Measurements from ENCODE around the gene SCGB3A2.
"Not testable (repeated sequence)": the region's sequence is repeated elsewhere in the genome, so short reads cannot be mapped to it uniquely, and the experiment has no call there.

The SCGB3A2 gene

GRCh38 chr5:147869112-147869511 lies 9.4 kb upstream of the SCGB3A2 start:
- DNase-seq: no peak

GRCh38 chr5:147869892-147870291 lies 8.6 kb upstream of the SCGB3A2 start:
- DNase-seq: not testable (repeated sequence)

- not testable (repeated sequence) for DNase-seq
Observed at GRCh38 chr5:147871980-147872549, 6.4 kb upstream of the SCGB3A2 start.

GRCh38 chr5:147872744-147873435 lies 5.6 kb upstream of the SCGB3A2 start:
- not testable (repeated sequence) for DNase-seq

GRCh38 chr5:147874118-147874875 lies 4.2 kb upstream of the SCGB3A2 start:
- DNase-seq: not testable (repeated sequence)

- DNase-seq: no peak
Observed at GRCh38 chr5:147874910-147875367, 3.6 kb upstream of the SCGB3A2 start.

- no peak for DNase-seq
Observed at GRCh38 chr5:147876141-147876540, 2.4 kb upstream of the SCGB3A2 start.

- DNase-seq: no peak
Observed at GRCh38 chr5:147876626-147877025, 1.9 kb upstream of the SCGB3A2 start.

GRCh38 chr5:147879784-147880183 lies 1.3 kb downstream of the SCGB3A2 start:
- DNase-seq: no peak

- no peak for DNase-seq
Observed at GRCh38 chr5:147880487-147880886, 2.0 kb downstream of the SCGB3A2 start.

GRCh38 chr5:147882586-147883313 lies 4.2 kb downstream of the SCGB3A2 start:
- no peak for DNase-seq

- peak; percentile 11 for DNase-seq
Observed at GRCh38 chr5:147887026-147887627, 8.6 kb downstream of the SCGB3A2 start.

GRCh38 chr5:147887930-147888329 lies 9.4 kb downstream of the SCGB3A2 start:
- DNase-seq: no peak

- DNase-seq: no peak
Observed at GRCh38 chr5:147892696-147893296, 14.3 kb downstream of the SCGB3A2 start.

- DNase-seq: no peak
Observed at GRCh38 chr5:147893820-147894219, 15.3 kb downstream of the SCGB3A2 start.

- no peak for DNase-seq
Observed at GRCh38 chr5:147895864-147896263, 17.4 kb downstream of the SCGB3A2 start.

- no peak for DNase-seq
Observed at GRCh38 chr5:147898875-147899401, 20.4 kb downstream of the SCGB3A2 start.

GRCh38 chr5:147901599-147902039 lies 23.1 kb downstream of the SCGB3A2 start:
- DNase-seq: no peak

- no peak for DNase-seq
Observed at GRCh38 chr5:147902609-147903115, 24.2 kb downstream of the SCGB3A2 start.

- DNase-seq: no peak
Observed at GRCh38 chr5:147904110-147904509, 25.6 kb downstream of the SCGB3A2 start.

GRCh38 chr5:147906326-147907095 lies 28.0 kb downstream of the SCGB3A2 start, which contains the start of gene C5orf46:
TSS of gene C5orf46 (minus strand) at chr5:147906538. CDS start at chr5:147906501, 37 bp downstream.
- no peak for DNase-seq
